ENCODE results near the gene PRX. TPM values are rescaled to one million over a fixed set of nuclear protein-coding genes. Genes with fewer than 3 reads are reported as not detected.

Gene PRX
- total and polyA plus RNA-seq, 4 donors = 0.03 to 1.0 (median 0.52) TPM

- TF ChIP-seq RXRA (IDR thresholded peaks at IDR 0.05) (no peak), TAF1 (conservative IDR thresholded peaks at IDR 0.05) (no peak)
- TF ChIP-seq, protein P1, sequence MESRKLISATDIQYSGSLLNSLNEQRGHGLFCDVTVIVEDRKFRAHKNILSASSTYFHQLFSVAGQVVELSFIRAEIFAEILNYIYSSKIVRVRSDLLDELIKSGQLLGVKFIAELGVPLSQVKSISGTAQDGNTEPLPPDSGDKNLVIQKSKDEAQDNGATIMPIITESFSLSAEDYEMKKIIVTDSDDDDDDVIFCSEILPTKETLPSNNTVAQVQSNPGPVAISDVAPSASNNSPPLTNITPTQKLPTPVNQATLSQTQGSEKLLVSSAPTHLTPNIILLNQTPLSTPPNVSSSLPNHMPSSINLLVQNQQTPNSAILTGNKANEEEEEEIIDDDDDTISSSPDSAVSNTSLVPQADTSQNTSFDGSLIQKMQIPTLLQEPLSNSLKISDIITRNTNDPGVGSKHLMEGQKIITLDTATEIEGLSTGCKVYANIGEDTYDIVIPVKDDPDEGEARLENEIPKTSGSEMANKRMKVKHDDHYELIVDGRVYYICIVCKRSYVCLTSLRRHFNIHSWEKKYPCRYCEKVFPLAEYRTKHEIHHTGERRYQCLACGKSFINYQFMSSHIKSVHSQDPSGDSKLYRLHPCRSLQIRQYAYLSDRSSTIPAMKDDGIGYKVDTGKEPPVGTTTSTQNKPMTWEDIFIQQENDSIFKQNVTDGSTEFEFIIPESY (IDR thresholded peaks at IDR 0.05) = no peak
- peaks cover 0 to 16% (median 10%) of the 10 kb centered on the region in 4 donors for H3K4me1 ChIP-seq (ENCODE audit: control insufficient read depth in 4 of 4, insufficient read depth in 4 of 4, low read length in 3 of 4)
- H3K27ac ChIP-seq (ENCODE audit: low read depth in 1 of 2, low read length in 2 of 2) = peak overlapping the region; percentile 88 to 95
- H3K9ac ChIP-seq (ENCODE audit: low read depth in 1 of 2, low read length in 2 of 2) = peak overlapping the region; percentile 76 to 87
- H3K9me3 ChIP-seq (ENCODE audit: control insufficient read depth in 4 of 4, low read length in 3 of 4) = no peaks in the 10 kb centered on the region
- H3K4me3 ChIP-seq (ENCODE audit: low read depth in 1 of 3, low read length in 3 of 3) = peak overlapping the region; percentile 53 to 82 (median 74)
- peaks cover 2 to 5% (median 4%) of the 10 kb centered on the region in 4 donors for H3K36me3 ChIP-seq (ENCODE audit: control insufficient read depth in 4 of 4, insufficient read depth in 3 of 4, low read depth in 1 of 4, low read length in 3 of 4)
- H3K27me3 ChIP-seq (ENCODE audit: control insufficient read depth in 4 of 4, insufficient read depth in 4 of 4, low read length in 3 of 4) = no peaks in the 10 kb centered on the region
- 3% methylated on average over 28 of the region's 28 CpGs for WGBS
- no peak for DNase-seq (ENCODE audit: low spot score)
Observed at GRCh38 chr19:40424637-40425449, 11.7 kb upstream of the PRX start.

DNA sequence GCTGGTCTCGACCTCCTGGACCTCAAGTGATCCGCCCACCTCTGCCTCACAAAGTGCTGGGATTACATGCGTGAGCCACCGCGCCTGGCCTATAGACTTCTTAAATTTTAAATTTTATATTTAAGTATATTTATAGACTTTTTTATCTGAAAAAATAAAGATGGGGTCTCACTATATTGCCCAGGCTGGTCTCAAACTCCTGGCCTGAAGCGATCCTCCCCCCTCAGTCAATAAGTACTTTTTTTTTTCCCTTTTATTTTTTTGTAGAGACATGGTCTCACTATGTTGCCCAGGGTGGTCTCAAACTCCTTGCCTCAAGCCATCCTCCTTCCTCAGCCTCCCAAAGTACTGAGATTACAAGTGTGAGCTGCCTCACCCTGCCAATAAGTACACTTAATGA lies 10.8 kb upstream of the PRX start:
- Histone ChIP-seq H3K4me1 (ENCODE audit: control insufficient read depth in 4 of 4, insufficient read depth in 4 of 4, low read length in 3 of 4) (peaks cover 0 to 16% (median 10%) of the 10 kb centered on the region in 4 donors), H3K9ac (ENCODE audit: low read depth in 1 of 2, low read length in 2 of 2) (no peak overlapping the region), H3K4me3 (ENCODE audit: low read depth in 1 of 3, low read length in 3 of 3) (no peak overlapping the region), H3K9me3 (ENCODE audit: control insufficient read depth in 4 of 4, low read length in 3 of 4) (no peaks in the 10 kb centered on the region), H3K27me3 (ENCODE audit: control insufficient read depth in 4 of 4, insufficient read depth in 4 of 4, low read length in 3 of 4) (no peaks in the 10 kb centered on the region), H3K27ac (ENCODE audit: low read depth in 1 of 2, low read length in 2 of 2) (no peak overlapping the region), H3K36me3 (ENCODE audit: control insufficient read depth in 4 of 4, insufficient read depth in 3 of 4, low read depth in 1 of 4, low read length in 3 of 4) (peaks cover 2 to 5% (median 4%) of the 10 kb centered on the region in 4 donors)
- WGBS = 95% methylated on average over 6 of the region's 6 CpGs
- DNase-seq (ENCODE audit: low spot score) = no peak
- no peak for TF ChIP-seq HNF4A (conservative IDR thresholded peaks at IDR 0.05)
- TF ChIP-seq FOXA2 (IDR thresholded peaks at IDR 0.05) = no peak
- TF ChIP-seq RAD21 (IDR thresholded peaks at IDR 0.05) = no peak
- TF ChIP-seq, protein P2, sequence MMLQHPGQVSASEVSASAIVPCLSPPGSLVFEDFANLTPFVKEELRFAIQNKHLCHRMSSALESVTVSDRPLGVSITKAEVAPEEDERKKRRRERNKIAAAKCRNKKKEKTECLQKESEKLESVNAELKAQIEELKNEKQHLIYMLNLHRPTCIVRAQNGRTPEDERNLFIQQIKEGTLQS (IDR thresholded peaks at IDR 0.05) = no peak
- no peak for TF ChIP-seq JUND (IDR thresholded peaks at IDR 0.05)
- no peak for TF ChIP-seq HNF4G (IDR thresholded peaks at IDR 0.05)
- TF ChIP-seq SP1 (IDR thresholded peaks at IDR 0.05) = no peak
- TF ChIP-seq GABPA (IDR thresholded peaks at IDR 0.05 in 1 of 2, conservative IDR thresholded peaks at IDR 0.05 in 1 of 2) = no peak
- no peak for TF ChIP-seq TAF1 (conservative IDR thresholded peaks at IDR 0.05)
- TF ChIP-seq, protein P1 (IDR thresholded peaks at IDR 0.05) = no peak
- no peak for TF ChIP-seq FOXA1 (IDR thresholded peaks at IDR 0.05)
- TF ChIP-seq EGR1 (IDR thresholded peaks at IDR 0.05; ENCODE audit: low read depth in 2 of 2) = no peak
- no peak for TF ChIP-seq RXRA (IDR thresholded peaks at IDR 0.05)
- no peak for TF ChIP-seq YY1 (IDR thresholded peaks at IDR 0.05)
- TF ChIP-seq REST (IDR thresholded peaks at IDR 0.05) = no peak
- no peak for TF ChIP-seq NR2F2 (IDR thresholded peaks at IDR 0.05)
- TF ChIP-seq CTCF (IDR thresholded peaks at IDR 0.05; ENCODE audit: low read depth, low read length, missing input control) = no peak
- TF ChIP-seq, protein P3, sequence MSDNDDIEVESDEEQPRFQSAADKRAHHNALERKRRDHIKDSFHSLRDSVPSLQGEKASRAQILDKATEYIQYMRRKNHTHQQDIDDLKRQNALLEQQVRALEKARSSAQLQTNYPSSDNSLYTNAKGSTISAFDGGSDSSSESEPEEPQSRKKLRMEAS (IDR thresholded peaks at IDR 0.05) = no peak
